GM18873 (cell line): ENCODE measurements around the gene KCNC4.

Experiments
- ATAC-seq: cut with Tn5 transposase; IDR thresholded peaks from one replicate; pipeline ENCODE4 v1.9.1; 2021; ENCODE audit warnings: mild to moderate bottlenecking, moderate library complexity, moderate number of reproducible peaks; ENCODE audit not compliant: unreplicated experiment, low FRiP score

KCNC4 gene

GRCh38 chr1:110209715-110210603 lies at the start of gene KCNC4:
KCNC4 (plus strand) TSS chr1:110210314; CDS start chr1:110211500, 1,186 bp downstream.
- peak; percentile 57 for ATAC-seq

DNA sequence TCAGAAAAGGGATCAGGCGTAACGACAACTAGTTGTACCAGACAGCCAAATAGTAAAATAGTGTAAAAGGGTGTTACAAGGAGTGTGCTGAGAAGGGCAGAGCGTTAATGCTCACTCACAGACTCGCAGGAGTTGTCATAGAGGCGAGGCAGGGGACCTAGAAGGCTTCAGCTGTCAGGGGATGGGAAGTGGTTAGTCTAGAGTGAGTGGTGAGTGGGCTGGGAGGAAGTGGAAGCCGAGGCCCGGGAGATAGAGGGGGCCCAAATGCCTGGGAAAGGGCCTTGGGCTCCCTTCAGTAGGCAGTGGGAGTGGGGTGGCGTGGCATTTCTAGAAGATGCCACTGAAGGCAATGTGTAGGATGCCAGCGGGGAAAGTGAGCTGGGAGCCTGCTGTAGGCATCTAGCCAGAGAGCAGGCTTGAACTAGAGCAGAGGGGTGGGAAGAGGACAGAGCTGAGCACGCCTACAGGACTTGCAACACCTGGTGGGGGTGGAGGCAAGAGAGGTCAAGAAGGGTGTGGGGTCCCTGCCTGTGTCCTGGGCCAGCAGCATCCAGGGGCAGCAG lies 49.5 kb upstream of the KCNC4 start:
- ATAC-seq, result no peak

GRCh38 chr1:110161165-110161564 lies 48.9 kb upstream of the KCNC4 start:
- ATAC-seq, result no peak

DNA sequence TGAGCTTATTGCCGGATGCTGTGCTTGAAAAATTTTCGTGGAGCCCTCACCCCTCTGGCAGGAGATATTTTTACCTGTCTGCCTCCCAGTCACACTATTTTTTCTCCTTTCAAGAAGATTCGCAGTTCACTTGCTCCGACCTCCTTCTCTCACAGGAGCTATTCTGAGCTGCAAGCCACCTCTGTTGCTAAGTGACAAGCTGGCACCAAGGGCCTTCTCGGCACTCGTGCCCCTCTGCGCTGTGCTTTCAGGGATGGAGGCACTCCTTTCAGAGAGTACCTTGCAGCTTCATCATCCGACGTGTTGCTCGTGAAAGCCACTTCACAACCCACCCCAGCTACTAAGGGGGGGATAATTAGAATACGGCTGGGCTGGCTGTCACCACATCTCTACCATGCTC lies 48.3 kb upstream of the KCNC4 start:
- no peak for ATAC-seq

- ATAC-seq, result no peak
These were observed 46.5 kb upstream of the KCNC4 start for GRCh38 chr1:110163591-110163990.

GRCh38 chr1:110164725-110165350 lies 45.3 kb upstream of the KCNC4 start:
- no peak for ATAC-seq

DNA sequence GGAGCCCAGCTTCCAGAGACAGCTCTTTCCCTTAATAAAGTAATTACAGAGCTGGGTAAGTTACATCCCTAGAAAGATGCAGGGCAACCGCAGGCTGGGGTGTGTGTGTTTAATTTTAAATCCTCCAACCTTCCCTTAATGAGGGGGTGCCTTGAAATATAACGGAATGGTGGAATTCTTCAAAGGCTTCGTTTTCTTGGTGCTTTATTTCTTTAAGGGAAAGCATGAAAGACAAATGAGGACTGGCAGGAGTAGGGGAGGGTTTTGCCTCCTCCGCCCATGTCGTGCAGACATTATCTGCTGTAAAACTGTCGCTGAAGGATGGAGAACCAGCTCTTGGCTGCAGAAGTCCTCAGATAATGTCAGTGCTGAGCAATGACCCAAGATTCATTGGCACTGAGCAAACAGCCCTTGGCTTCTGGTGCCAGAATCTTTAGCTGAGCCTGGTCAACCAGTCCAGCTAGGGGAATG lies 44.3 kb upstream of the KCNC4 start:
- ATAC-seq, result no peak

DNA sequence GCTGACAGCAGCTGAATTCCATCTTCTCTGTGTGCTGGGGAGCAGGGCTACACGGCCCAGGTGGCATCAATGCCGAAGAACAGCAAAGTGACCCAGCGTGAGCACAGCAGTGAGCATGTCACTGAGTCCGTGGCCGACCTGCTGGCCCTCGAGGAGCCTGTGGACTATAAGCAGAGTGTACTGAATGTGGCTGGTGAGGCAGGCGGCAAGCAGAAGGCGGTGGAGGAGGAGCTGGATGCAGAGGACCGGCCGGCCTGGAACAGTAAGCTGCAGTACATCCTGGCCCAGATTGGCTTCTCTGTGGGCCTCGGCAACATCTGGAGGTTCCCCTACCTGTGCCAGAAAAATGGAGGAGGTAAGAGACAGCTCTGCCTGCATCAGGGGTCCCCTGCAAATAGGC lies 43.3 kb upstream of the KCNC4 start:
- ATAC-seq, result no peak

DNA sequence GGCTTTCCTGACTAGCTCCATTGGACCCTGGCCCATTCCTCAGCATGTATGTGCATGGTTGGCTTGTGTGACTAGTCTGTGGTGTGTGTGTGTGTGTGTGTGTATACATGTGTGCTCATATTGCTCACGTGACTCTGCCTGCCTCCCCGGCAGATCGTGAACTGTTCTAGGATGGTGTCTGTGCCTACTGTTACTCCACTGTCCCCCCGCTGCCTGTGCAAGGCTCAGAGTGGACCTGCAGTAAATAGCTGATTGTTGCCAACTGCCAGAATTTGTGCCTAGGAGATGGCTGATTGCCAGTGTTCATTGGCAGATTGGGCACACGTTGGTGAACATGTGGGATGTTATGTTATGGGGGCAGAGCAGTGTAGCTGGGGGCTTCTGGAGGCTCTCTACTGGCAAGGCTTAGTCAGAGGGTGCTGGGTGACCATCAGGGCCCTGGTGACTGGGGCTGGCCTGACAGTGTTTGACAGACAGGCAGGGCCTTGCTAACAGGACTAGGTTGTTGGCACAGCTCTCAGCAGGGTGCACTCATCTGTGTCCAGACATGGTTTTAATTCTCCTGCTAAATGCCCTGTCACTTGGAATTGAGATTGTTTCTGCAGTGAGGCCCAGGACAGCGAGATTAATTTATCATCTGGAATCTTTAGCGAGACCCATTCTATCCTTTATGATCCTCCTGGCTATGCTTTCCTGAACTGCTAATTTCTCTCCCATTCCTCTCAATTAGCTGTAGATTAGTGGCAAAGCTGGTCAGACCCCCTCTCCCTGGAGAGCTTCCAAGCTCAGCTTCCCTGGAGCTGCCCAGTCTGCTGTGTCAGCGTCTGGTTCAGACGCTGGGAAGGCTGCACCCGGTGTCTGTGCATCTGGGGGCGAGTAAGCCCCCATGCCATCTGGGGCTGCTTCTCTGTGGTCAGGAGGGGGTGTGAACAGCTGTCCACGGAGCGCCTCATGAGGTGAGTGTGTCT lies 39.1 kb upstream of the KCNC4 start:
- no peak for ATAC-seq

GRCh38 chr1:110172001-110172400 lies 38.1 kb upstream of the KCNC4 start:
- ATAC-seq, result no peak

DNA sequence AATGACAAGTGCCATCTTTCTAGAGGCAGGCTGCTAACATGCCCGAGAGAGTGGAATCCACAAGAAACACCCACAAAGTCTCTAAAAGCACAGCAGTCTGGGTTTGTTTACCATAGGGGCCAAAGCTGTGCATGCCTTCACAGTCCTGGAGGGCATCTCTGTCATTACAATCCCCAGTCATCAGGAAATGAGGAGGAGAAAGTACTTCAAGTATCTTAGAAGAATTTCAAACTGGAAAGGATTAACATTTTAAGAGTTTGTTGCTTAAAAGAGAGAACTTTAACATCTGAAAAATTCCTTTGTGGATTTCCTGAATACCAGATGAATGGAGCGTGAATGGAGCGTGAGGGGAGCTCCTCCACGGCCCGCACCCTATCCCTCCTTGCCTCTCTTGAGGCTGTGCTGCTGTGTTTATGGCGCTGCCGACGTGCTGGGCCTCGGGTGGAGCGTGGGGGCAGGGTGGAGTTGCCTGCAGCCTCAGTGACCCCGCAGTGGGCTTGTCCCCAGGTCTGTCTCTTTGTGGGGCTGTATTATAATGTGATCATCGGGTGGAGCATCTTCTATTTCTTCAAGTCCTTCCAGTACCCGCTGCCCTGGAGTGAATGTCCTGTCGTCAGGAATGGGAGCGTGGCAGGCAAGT lies 36.5 kb upstream of the KCNC4 start:
- no peak for ATAC-seq

GRCh38 chr1:110174961-110175360 lies 35.2 kb upstream of the KCNC4 start:
- no peak for ATAC-seq

DNA sequence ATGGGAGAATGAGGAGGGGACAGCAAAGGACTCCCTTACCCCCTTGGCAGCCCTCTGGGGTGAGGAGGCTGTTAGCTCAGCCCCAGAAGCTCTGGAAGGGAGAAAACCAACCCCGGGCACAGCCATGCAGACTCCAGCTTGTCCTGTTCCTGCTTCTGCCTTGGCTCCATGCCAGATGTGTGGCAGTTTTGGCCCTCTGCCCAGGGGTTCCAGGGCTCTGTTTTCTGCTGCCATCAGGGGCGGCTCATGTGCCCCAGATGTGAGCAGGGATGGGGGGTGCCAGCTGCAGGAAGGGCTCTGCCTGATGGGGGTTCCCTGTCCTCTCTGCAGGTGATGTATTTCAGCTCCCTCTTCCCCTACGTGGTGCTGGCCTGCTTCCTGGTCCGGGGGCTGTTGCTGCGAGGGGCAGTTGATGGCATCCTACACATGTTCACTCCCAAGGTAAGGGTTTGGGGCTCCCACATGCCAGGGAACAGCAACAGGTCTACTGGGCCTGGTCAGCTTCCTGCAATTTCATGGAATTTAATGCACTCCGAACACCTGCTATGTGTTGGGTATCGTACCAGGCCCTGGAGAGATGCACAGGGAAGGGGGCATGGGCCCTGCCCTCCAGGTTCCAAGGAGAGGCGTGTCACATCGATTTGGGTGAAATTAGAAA lies 33.7 kb upstream of the KCNC4 start:
- ATAC-seq, result no peak

- no peak for ATAC-seq
These were observed 32.3 kb upstream of the KCNC4 start for GRCh38 chr1:110177775-110178174.

DNA sequence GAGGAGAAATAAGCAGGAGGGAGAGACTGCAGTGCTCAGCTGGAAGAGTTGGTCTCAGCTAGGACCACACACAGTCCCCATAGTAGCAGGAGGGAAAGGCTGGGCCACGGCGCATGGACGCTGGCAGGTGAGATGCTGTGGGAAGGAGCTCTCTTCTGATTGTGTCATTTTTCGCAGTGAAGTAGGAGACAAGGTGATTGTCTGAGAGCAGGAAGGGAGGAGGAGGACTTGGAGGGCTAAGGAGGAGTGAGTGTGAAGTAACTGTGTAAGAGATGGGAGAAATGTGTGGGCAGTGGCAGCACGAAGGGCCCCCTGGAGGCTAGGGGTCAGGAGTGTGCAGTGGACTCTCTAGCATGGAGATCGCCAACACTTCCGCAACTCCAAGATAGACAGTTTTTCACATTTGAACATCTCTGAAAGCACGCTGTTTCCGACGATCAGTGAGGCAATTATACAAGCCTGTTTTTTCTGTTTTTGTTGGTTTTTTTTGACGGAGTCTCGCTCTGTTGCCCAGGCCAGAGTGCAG lies 26.4 kb upstream of the KCNC4 start:
- no peak for ATAC-seq

GRCh38 chr1:110184446-110184845 lies 25.7 kb upstream of the KCNC4 start:
- ATAC-seq, result no peak

DNA sequence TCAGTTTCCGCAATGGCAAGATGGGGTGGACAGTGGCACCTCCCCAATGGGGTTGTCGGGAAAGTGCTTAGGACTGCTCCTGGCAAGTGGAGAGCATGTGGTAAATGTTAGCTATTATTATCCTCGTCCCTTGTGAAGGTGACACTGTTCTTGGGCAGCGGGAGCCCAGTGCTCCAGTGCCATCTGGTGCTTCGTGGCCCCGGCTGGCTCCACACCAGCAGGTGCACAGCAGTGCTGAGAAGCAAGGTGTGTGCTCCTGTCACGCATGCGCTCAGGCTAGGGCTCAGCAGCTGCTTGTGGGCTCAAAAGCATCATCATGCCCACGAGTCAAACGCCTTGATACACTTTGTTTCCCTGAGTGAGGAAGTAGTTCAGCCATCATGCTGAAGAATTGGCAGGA lies 24.9 kb upstream of the KCNC4 start:
- no peak for ATAC-seq

- no peak for ATAC-seq
These were observed 23.6 kb upstream of the KCNC4 start for GRCh38 chr1:110186558-110186957.
